ENCODE measurements around the gene PLCL2. TPM values are rescaled to one million over a fixed set of nuclear protein-coding genes. Genes with fewer than 3 reads are reported as not detected.

The PLCL2 gene
- total RNA-seq, 1 donor from 2014 or later: 2.5 TPM

- TF ChIP-seq CTCF (IDR thresholded peaks at IDR 0.05; ENCODE audit: insufficient read depth, low read length, poor library complexity, severe bottlenecking): no peak
- DNase-seq (ENCODE audit: low read depth): no peak
- Histone ChIP-seq H3K27me3 (ENCODE audit: control insufficient read depth, insufficient read depth, low read length) (no peaks in the 10 kb centered on the region), H3K36me3 (ENCODE audit: control insufficient read depth, insufficient read depth, low read length) (no peaks in the 10 kb centered on the region), H3K4me3 (ENCODE audit: low read depth, low read length) (no peak overlapping the region)
These were observed 203.3 kb downstream of the PLCL2 start for GRCh38 chr3:17088017-17088416.

GRCh38 chr3:17088602-17089313, 204.0 kb downstream of the PLCL2 start:
- TF ChIP-seq CTCF (IDR thresholded peaks at IDR 0.05; ENCODE audit: insufficient read depth, low read length, poor library complexity, severe bottlenecking): no peak
- DNase-seq (ENCODE audit: low read depth): no peak
- Histone ChIP-seq H3K27me3 (ENCODE audit: control insufficient read depth, insufficient read depth, low read length) (no peaks in the 10 kb centered on the region), H3K4me3 (ENCODE audit: low read depth, low read length) (no peak overlapping the region), H3K36me3 (ENCODE audit: control insufficient read depth, insufficient read depth, low read length) (no peaks in the 10 kb centered on the region)

- no peaks in the 10 kb centered on the region for H3K27me3 ChIP-seq (ENCODE audit: control insufficient read depth, insufficient read depth, low read length)
- no peak overlapping the region for H3K4me3 ChIP-seq (ENCODE audit: low read depth, low read length)
- no peak for DNase-seq (ENCODE audit: low read depth)
- no peaks in the 10 kb centered on the region for H3K36me3 ChIP-seq (ENCODE audit: control insufficient read depth, insufficient read depth, low read length)
- TF ChIP-seq CTCF (IDR thresholded peaks at IDR 0.05; ENCODE audit: insufficient read depth, low read length, poor library complexity, severe bottlenecking): no peak
These were observed 204.6 kb downstream of the PLCL2 start for GRCh38 chr3:17089314-17089700.

GRCh38 chr3:17090280-17090983, 205.7 kb downstream of the PLCL2 start:
- Histone ChIP-seq H3K4me3 (ENCODE audit: low read depth, low read length) (no peak overlapping the region), H3K36me3 (ENCODE audit: control insufficient read depth, insufficient read depth, low read length) (no peaks in the 10 kb centered on the region), H3K27me3 (ENCODE audit: control insufficient read depth, insufficient read depth, low read length) (no peaks in the 10 kb centered on the region)
- no peak for DNase-seq (ENCODE audit: low read depth)
- TF ChIP-seq CTCF (IDR thresholded peaks at IDR 0.05; ENCODE audit: insufficient read depth, low read length, poor library complexity, severe bottlenecking): no peak

- no peak for DNase-seq (ENCODE audit: low read depth)
- Histone ChIP-seq H3K36me3 (ENCODE audit: control insufficient read depth, insufficient read depth, low read length) (no peaks in the 10 kb centered on the region), H3K4me3 (ENCODE audit: low read depth, low read length) (no peak overlapping the region), H3K27me3 (ENCODE audit: control insufficient read depth, insufficient read depth, low read length) (no peaks in the 10 kb centered on the region)
- TF ChIP-seq CTCF (IDR thresholded peaks at IDR 0.05; ENCODE audit: insufficient read depth, low read length, poor library complexity, severe bottlenecking): no peak
These were observed 207.3 kb downstream of the PLCL2 start for GRCh38 chr3:17091910-17092582.
